Stimulated activated naive CD4-positive, alpha-beta T cell (primary cell): Measurements from ENCODE around the gene HMGXB3.
A peak's percentile ranks its signal among the peaks of the same experiment; 100 is the strongest.

Experiments used
- DNase-seq, 6 experiments: peaks; one replicate each; lab custom pipeline; 2025; lab: John Stamatoyannopoulos, UW

The HMGXB3 gene

GRCh38 chr5:149990518-149991376 lies 9.8 kb upstream of the HMGXB3 start:
- DNase-seq = peak; percentile 11 to 63 (median 49)

GRCh38 chr5:149993471-149993870 lies 7.1 kb upstream of the HMGXB3 start:
- no peak for DNase-seq

DNA sequence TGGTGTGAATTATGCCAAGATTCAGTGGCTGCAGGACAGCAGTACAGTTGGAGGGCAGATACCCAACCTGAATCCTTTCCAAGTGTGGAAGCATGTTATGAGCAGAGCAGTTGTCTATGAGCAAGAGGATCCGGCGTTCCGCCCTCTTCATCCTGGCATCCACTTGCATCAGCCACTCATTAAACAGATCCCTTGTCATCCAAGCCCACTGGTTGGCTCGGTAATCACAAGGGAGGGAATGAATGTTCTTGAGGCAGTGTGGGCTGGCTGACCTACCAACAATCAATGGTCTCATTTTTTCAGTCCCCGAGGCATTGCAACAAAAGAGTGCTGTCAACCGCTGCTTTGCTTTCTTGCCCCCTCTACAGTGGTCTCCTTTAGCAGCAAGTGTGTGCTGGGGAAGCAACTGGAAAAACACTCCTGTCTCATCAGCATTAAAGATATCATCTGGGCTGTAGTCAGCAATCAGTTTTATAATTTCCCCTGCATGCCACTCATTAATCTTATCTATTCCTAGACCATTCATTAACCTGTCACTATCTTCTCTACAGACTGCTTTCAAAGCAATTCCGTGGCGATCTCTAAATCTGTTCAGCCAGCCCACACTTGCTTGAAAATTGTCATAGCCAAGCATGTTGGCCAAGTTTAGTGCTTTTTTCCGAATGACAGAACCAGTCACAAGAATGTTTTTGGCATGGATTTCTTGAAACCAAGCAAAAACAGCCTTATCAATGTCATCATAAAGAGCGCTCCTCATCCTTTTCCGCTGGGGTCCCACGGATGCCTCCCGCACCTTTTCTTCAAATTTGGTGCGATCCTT lies 4.9 kb upstream of the HMGXB3 start:
- no peak for DNase-seq

DNA sequence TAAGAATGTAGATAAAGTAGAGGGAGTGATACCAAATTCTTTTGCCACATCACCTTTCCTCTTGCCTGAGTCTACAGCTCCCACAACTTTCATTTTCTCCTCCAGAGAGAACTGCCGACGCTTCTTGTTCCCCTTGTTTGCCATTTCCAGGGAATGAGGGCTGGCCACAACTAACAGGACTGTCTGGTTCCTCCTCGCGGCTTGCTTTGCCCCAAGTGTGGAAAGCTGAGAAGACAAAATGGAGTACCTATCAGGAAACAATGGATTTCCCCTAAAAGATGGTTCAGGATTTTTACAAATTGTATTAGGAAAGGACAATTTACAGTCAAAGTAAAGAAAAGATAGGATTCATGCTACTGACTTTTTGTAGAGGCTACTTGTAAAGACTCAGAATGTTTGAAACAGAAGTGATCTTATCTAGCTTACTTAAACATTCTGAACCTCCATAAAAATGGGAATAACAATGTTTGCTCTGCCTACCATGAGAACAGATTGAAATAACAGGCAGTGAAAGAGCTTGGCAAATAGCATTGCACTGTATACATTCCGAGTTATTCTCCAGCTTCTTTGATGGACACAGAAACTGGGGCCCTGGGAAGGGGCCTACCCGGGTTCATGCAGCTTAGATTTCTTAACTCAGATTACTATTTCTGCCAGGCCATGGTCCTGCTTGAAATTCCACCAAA lies 4.2 kb upstream of the HMGXB3 start:
- DNase-seq = no peak

- no peak for DNase-seq
Observed at GRCh38 chr5:149998281-149998680, 2.3 kb upstream of the HMGXB3 start.

DNA sequence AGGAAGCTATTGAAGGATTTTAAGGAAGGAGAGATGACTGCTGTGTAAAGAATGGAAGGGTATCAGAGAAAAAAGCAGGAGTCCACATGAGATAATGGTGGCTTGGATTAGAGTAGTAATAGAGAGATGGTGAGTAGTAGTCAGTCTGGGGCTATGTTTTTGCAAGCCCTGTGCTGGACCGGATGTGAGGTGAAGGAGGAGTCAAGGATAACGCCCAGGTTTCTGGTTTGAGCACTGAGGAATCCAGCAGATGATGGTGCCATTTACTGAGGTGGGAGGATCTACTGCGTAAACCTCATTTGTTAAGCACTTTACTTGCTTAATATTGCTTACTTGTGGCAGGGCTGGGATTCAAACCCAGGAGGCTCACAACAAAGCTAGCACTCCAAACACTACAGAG lies 1.2 kb upstream of the HMGXB3 start:
- DNase-seq = no peak

GRCh38 chr5:149999866-150000255 lies 678 bp upstream of the HMGXB3 start:
- DNase-seq = no peak

DNA sequence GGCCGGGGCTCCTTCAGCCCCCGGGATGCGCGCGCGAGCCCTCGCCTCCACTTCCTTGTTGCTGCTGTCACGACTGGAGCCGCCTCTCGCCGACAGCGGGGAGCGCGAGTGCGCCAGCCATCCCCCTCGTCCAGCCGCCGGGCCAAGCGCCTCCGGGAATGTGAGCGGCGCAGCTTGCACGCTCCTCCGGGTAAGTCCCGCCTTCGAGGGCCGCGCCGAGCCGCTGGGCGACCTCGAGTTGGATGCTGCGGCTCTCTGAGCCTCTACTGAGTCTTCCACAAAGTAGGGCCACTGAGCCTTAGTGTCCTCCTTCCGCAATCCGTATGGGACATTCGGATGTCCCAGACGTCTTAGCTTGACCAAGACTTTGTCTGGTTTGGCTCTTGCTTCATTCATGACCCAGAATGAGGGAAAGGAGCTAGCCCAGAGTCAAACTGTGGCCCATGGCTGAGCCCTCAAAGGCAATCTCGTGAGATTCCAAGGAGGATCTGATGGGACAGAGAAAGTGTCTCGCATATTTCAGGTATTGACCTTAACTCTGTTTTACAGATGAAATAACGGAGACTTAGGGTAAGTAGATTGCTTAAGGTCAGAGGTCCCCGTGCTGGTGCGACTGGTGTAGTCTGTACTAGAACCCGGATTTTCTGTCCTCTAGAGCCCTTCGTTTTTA lies 586 bp downstream of the HMGXB3 start:
- DNase-seq = peak in 4 of 6 experiments; percentile 23 to 58 (median 40)

GRCh38 chr5:150001660-150002486 lies 1.3 kb downstream of the HMGXB3 start:
- DNase-seq = peak; percentile 14 to 63 (median 40)

- DNase-seq = no peak
Observed at GRCh38 chr5:150006318-150006717, 5.8 kb downstream of the HMGXB3 start.

DNA sequence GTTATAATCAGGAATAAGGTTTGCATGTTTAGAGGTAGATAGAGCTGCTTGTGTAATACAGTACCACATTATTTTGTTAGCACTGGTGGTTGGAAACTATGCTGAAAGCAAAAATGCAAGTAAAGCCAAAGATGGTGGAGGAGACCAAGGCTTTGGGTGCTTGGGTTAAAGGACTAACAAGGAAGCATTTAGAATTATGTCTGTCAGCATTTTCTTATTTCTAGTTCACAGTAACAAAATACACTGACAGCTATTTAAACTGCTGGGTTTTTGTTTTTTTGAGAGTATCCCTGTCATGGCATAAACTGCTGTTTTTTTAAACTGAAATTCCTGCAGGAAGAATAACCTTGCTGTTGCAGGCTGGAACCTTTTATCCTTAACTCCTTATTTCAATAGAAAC lies 6.5 kb downstream of the HMGXB3 start:
- DNase-seq = no peak

GRCh38 chr5:150009671-150010387 lies 9.3 kb downstream of the HMGXB3 start:
- DNase-seq = no peak

DNA sequence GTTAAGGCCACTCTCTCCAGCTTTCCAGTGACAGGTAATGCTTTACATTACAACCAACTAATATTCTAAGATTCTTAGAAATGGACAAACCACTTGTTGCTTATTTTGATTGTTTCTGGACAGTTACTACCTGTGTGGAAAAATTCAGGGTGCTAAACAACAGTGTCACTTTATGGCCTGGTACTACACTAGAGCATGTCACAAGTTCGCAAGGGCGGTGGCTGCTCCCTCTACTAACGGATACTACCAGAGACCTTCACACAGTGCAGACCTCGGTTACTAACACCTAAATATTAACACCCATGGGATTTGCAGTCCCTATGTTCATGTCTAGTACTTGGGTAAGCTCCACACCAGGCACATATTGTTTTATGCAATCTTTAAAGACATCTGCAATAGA lies 13.4 kb downstream of the HMGXB3 start:
- no peak for DNase-seq

DNA sequence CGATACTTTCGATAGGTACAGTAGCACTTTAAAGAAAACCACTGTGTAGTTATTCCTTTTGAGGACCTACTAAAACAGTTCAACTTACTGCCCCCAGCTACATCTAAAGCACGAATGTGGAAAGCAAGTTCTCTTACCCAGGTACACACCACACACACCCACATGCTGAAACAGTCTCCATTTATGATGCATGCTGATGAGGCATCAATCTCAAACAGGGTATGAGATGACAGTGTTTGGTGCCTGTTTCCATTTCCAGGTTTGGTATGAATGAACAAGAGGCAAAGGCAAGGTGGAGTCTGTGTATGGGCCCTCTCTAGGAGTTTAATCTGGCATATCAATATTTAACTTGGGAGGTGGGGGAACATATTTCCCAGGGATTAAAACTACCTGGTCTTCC lies 13.9 kb downstream of the HMGXB3 start:
- DNase-seq = no peak

DNA sequence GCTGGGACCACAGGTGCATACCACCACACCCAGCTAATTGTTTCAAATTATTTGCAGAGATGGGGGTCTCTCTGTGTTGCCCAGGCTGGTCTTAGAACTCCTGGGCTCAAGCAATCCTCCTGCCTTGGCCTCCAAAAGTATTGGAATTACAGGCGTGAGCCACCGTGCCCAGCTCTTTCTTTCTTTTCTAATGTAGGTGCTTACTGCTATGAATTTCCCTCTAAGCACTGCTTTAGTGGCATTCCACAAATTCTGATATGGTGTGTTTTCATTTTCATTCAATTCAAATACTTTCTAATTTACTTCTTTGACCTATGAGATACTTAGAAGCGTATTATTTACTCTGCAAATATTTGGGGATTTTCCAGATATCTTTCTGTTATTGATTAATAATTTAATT lies 14.9 kb downstream of the HMGXB3 start:
- DNase-seq = no peak

- DNase-seq = no peak
Observed at GRCh38 chr5:150016537-150016936, 16.0 kb downstream of the HMGXB3 start.

- DNase-seq = no peak
Observed at GRCh38 chr5:150017226-150018005, 16.9 kb downstream of the HMGXB3 start.

GRCh38 chr5:150020249-150020648 lies 19.7 kb downstream of the HMGXB3 start:
- DNase-seq = no peak

GRCh38 chr5:150021491-150022157 lies 21.1 kb downstream of the HMGXB3 start:
- DNase-seq = no peak
